DOHH2 (cell line): ENCODE results near the gene CEBPE.

ENCODE experiments used
- H3F3A ChIP-seq: fragments of 200-600 bp; sonication (generic), shearing (Covaris generic); 2 replicates; pipeline ENCODE4 v1.6.0; 2016; ENCODE audit warnings: antibody characterized with exemption, mild to moderate bottlenecking; ENCODE audit not compliant: control insufficient read depth, insufficient read depth
- H3K27ac ChIP-seq: fragments of 200-600 bp; sonication (generic); 2 replicates; pipeline ENCODE4 v1.5.1; 2014; ENCODE audit warnings: low read depth, mild to moderate bottlenecking, low read length, moderate library complexity
- H3K27me3 ChIP-seq: fragments of 200-600 bp; sonication (generic); 2 replicates; pipeline ENCODE4 v1.6.1; 2014; ENCODE audit warnings: mild to moderate bottlenecking, low read length, mixed read lengths; ENCODE audit not compliant: control insufficient read depth
- H3K36me3 ChIP-seq: fragments of 200-600 bp; sonication (generic); 2 replicates; pipeline ENCODE4 v1.6.1; 2014; ENCODE audit warnings: mild to moderate bottlenecking, low read length, moderate library complexity, mixed read lengths; ENCODE audit not compliant: control insufficient read depth
- H3K4me1 ChIP-seq: fragments of 200-600 bp; sonication (generic); 2 replicates; pipeline ENCODE4 v1.6.1; 2014; ENCODE audit warnings: mild to moderate bottlenecking, low read length, mixed read lengths; ENCODE audit not compliant: control insufficient read depth
- H3K4me2 ChIP-seq: fragments of 200-600 bp; sonication (generic); 2 replicates; pipeline ENCODE4 v1.6.0; 2014; ENCODE audit warnings: mild to moderate bottlenecking, low read length, moderate library complexity
- H3K4me3 ChIP-seq: fragments of 200-600 bp; sonication (generic); 2 replicates; pipeline ENCODE4 v1.5.1; 2014; ENCODE audit warnings: mild to moderate bottlenecking, low read length, mixed read lengths
- H3K79me2 ChIP-seq: fragments of 200-600 bp; sonication (generic); 2 replicates; pipeline ENCODE4 v1.6.1; 2014; ENCODE audit warnings: mild to moderate bottlenecking, low read length, mixed read lengths; ENCODE audit not compliant: control insufficient read depth
- H3K9me2 ChIP-seq: fragments of 200-600 bp; sonication (generic); replicated peaks from 2 replicates; pipeline ENCODE4 v1.6.1; 2014; ENCODE audit warnings: mild to moderate bottlenecking, low read length, mixed read lengths; ENCODE audit not compliant: control insufficient read depth
- H3K9me3 ChIP-seq: fragments of 200-600 bp; sonication (generic); 2 replicates; pipeline ENCODE4 v1.6.1; 2014; ENCODE audit warnings: antibody characterized with exemption, low read length, mixed read lengths; ENCODE audit not compliant: control insufficient read depth, insufficient read depth
- H4K20me1 ChIP-seq: fragments of 200-600 bp; sonication (generic); 2 replicates; pipeline ENCODE4 v1.6.0; 2014; ENCODE audit warnings: low read depth, mild to moderate bottlenecking, antibody characterized with exemption, low read length, moderate library complexity; ENCODE audit not compliant: control insufficient read depth, insufficient read depth
- CTCF ChIP-seq: fragments of 200-600 bp; sonication (generic); IDR thresholded peaks from one replicate; pipeline ENCODE4 v1.5.1; 2014; ENCODE audit warnings: antibody characterized with exemption, mild to moderate bottlenecking, low read depth, low read length; ENCODE audit not compliant: poor library complexity, severe bottlenecking
- EZH2phosphoT487 ChIP-seq: fragments of 200-600 bp; sonication (generic); IDR thresholded peaks from 2 replicates; pipeline ENCODE4 v1.6.1; 2017; ENCODE audit warnings: borderline replicate concordance, mild to moderate bottlenecking, antibody characterized with exemption, low read length, moderate library complexity, mixed read lengths

Gene CEBPE

DNA sequence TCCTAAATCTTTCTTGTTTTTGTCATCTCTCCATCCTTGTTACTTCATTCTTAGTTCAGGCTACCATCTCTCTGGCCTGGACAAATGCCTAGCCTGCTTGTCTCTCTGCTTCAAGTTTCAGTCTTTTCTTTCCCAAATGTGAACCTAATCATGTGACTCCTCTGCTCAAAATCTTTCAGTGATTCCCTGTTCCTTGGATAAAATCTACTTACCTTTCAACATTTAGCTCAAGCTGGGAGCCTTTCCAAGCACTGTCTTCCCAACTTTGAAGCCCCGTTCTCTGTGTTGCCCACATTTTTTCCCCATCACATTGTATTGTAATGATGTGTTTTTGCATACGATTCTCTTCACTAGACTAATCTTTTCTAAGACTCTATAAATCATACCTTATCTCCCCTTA is 39.7 kb upstream of the CEBPE start:
- no peaks in the 10 kb centered on the region for H3F3A ChIP-seq
- H4K20me1 ChIP-seq, result no peaks in the 10 kb centered on the region
- no peaks in the 10 kb centered on the region for H3K36me3 ChIP-seq
- peaks cover 3% of the 10 kb centered on the region; the same call in 1 of the 2 replicates for H3K27me3 ChIP-seq
- H3K9me2 ChIP-seq, result no peaks in the 10 kb centered on the region
- H3K4me3 ChIP-seq, result no peak overlapping the region
- H3K4me2 ChIP-seq, result no peak overlapping the region
- no peak for TF ChIP-seq CTCF
- TF ChIP-seq EZH2phosphoT487, result no peak
- no peaks in the 10 kb centered on the region for H3K79me2 ChIP-seq
- H3K9me3 ChIP-seq, result no peaks in the 10 kb centered on the region
- H3K27ac ChIP-seq, result no peak overlapping the region
- no peaks in the 10 kb centered on the region for H3K4me1 ChIP-seq

DNA sequence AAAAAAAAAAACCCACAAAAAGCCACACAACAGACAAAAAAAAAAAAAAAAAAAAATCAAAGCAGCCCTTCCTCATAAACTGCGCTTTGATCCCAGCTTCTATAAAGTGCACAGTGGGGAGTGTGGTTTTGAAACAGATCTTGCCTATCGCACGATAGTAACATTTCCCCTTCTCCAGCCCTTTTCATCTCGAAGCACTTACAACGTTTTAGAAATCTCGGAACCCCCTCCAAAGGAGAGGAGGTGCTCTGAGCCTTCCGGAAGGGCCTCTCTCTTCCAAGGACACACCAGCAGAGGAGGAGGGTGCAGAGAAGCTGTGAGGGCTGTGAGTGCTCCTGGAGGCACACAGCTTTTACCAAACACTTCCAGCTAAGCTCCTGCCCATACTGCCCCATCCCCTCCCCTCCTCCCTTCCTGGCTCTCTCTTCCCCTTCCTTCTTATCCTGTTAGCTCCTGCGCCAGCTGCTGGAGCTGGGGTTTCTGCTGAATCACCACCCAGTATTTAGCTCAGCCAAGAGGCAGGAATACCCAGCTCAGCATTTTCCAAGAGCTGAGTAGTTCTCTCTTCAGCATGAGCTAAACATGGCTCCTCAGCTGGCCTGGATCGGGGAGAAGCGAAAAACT is 36.0 kb upstream of the CEBPE start:
- Histone ChIP-seq H3K4me1 (no peaks in the 10 kb centered on the region), H3K4me2 (no peak overlapping the region), H3F3A (no peaks in the 10 kb centered on the region), H3K27me3 (0 out of 2 replicates have a peak, but pooled peaks cover 8% of the 10 kb centered on the region), H3K4me3 (no peak overlapping the region), H3K36me3 (no peaks in the 10 kb centered on the region), H4K20me1 (no peaks in the 10 kb centered on the region), H3K9me2 (no peaks in the 10 kb centered on the region), H3K79me2 (no peaks in the 10 kb centered on the region), H3K9me3 (no peaks in the 10 kb centered on the region), H3K27ac (no peak overlapping the region)
- TF ChIP-seq CTCF, result no peak
- TF ChIP-seq EZH2phosphoT487, result no peak

- Histone ChIP-seq H3F3A (no peaks in the 10 kb centered on the region), H3K27ac (no peak overlapping the region), H3K9me3 (no peaks in the 10 kb centered on the region), H3K4me3 (no peak overlapping the region), H3K79me2 (no peaks in the 10 kb centered on the region), H3K27me3 (0 out of 2 replicates have a peak, but pooled peaks cover 8% of the 10 kb centered on the region), H4K20me1 (no peaks in the 10 kb centered on the region), H3K9me2 (no peaks in the 10 kb centered on the region), H3K4me2 (no peak overlapping the region), H3K36me3 (no peaks in the 10 kb centered on the region), H3K4me1 (no peaks in the 10 kb centered on the region)
- no peak for TF ChIP-seq EZH2phosphoT487
- TF ChIP-seq CTCF, result no peak
Observed at GRCh38 chr14:23153851-23154796, 35.1 kb upstream of the CEBPE start.
